OCI-LY1 (cell line): Measurements from ENCODE around the gene MRPL53.

Experiments used
- EZH2 ChIP-seq: fragments of 200-600 bp; sonication (generic), shearing (Covaris generic); IDR thresholded peaks from 2 replicates; pipeline ENCODE4 v1.8.0; 2017; ENCODE audit warnings: borderline replicate concordance, mixed run types, mild to moderate bottlenecking, antibody characterized with exemption, low read length, moderate library complexity, mixed read lengths
- TF ChIP-seq, protein P1 (sequence below): fragments of 200-600 bp; sonication (generic), shearing (Covaris generic); IDR thresholded peaks from 2 replicates; pipeline ENCODE4 v1.5.1; 2017; ENCODE audit warnings: mild to moderate bottlenecking, antibody characterized with exemption, low read length, moderate library complexity, mixed read lengths

DNA sequence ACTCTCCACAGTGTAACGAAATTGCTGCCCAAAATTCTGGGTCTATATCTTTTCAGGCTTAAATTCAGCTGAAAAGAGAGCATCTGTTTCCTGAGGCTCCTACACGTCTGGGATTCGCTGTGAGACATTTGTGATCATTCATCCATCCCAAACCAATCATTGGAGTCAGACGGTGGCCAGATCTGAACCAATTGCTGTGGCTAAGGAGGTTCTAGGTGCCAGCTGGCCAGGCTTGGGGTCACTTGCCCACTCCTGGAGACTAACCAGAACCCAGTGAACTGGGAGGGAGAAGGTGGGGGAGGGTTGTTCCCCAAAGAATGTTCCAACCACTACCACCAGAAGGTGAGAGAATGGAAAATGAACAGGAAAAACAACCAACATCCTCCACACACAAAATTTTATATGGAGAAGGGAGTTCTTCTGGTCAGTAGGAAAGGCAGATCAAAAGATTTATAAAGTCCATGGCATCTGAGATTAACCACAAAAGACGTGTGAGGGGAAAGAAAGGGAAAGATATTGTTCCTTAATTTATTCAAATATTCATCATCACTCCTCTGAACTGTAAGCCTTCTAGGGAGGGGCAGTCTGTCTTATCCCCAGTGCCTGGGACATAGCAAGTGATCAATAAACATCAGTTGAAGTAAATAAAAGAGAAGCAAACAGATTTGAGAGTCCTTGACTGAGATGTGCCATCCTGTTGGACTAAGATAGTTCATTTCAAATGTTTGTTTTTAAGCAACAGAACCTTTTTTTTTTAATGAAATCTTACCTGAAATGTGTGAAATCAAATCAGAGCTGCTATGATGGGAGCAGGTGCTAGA, 27.8 kb downstream of the MRPL53 start:
- TF ChIP-seq, protein P1, sequence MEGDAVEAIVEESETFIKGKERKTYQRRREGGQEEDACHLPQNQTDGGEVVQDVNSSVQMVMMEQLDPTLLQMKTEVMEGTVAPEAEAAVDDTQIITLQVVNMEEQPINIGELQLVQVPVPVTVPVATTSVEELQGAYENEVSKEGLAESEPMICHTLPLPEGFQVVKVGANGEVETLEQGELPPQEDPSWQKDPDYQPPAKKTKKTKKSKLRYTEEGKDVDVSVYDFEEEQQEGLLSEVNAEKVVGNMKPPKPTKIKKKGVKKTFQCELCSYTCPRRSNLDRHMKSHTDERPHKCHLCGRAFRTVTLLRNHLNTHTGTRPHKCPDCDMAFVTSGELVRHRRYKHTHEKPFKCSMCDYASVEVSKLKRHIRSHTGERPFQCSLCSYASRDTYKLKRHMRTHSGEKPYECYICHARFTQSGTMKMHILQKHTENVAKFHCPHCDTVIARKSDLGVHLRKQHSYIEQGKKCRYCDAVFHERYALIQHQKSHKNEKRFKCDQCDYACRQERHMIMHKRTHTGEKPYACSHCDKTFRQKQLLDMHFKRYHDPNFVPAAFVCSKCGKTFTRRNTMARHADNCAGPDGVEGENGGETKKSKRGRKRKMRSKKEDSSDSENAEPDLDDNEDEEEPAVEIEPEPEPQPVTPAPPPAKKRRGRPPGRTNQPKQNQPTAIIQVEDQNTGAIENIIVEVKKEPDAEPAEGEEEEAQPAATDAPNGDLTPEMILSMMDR = no peak
- TF ChIP-seq EZH2 = no peak
